SK-N-SH treated with all-trans-retinoic acid at 6 μM for 48 hours (cell line): ENCODE measurements around the gene SPEF1.

ENCODE experiments used
- ATAC-seq: fragments of 200-7000 bp; cut with Tn5 transposase; 3 replicates; pipeline ENCODE4 v1.9.1; 2020; ENCODE audit warnings: mild to moderate bottlenecking, moderate library complexity
- ARNTL ChIP-seq: fragments of 450-650 bp; formaldehyde crosslinking; IDR thresholded peaks from 2 replicates; pipeline ENCODE4 v1.5.0; 2020; ENCODE audit warnings: low read depth, mild to moderate bottlenecking, moderate library complexity, borderline replicate concordance
- BACH2 ChIP-seq: fragments of 250-450 bp; sonication (Bioruptor Pico); IDR thresholded peaks from 2 replicates; pipeline ENCODE4 v1.9.0; 2021; ENCODE audit warnings: mild to moderate bottlenecking, borderline replicate concordance
- CSDC2 ChIP-seq: fragments of 250-450 bp; sonication (Bioruptor Pico); IDR thresholded peaks from 2 replicates; pipeline ENCODE4 v1.5.0; 2020; ENCODE audit warnings: mild to moderate bottlenecking, moderate library complexity
- ESRRG ChIP-seq: fragments of 250-450 bp; sonication (Bioruptor Pico); IDR thresholded peaks from 2 replicates; pipeline ENCODE4 v1.6.1; 2021; ENCODE audit warnings: mild to moderate bottlenecking
- GLIS3 ChIP-seq: fragments of 250-450 bp; sonication (Bioruptor Pico); IDR thresholded peaks from 2 replicates; pipeline ENCODE4 v1.5.0; 2020; ENCODE audit warnings: mild to moderate bottlenecking, moderate library complexity
- ISL1 ChIP-seq: fragments of 250-450 bp; sonication (Bioruptor Pico); IDR thresholded peaks from 2 replicates; pipeline ENCODE4 v2.1.2; 2022; ENCODE audit warnings: mild to moderate bottlenecking, moderate library complexity
- OSR1 ChIP-seq: fragments of 250-450 bp; sonication (Bioruptor Pico); IDR thresholded peaks from 2 replicates; pipeline ENCODE4 v1.8.0; 2022; ENCODE audit warnings: moderate library complexity, mild to moderate bottlenecking, inconsistent platforms
- PPARA ChIP-seq: fragments of 250-450 bp; sonication (Bioruptor Pico); IDR thresholded peaks from 2 replicates; pipeline ENCODE4 v1.5.0; 2020; ENCODE audit warnings: mild to moderate bottlenecking, borderline replicate concordance
- RARB ChIP-seq: fragments of 250-450 bp; sonication (Bioruptor Pico); IDR thresholded peaks from 2 replicates; pipeline ENCODE4 v1.8.0; 2021; ENCODE audit warnings: mild to moderate bottlenecking, moderate library complexity
- SNAI2 ChIP-seq: fragments of 250-450 bp; sonication (Bioruptor Pico); IDR thresholded peaks from 2 replicates; pipeline ENCODE4 v1.5.0; 2020; ENCODE audit warnings: mild to moderate bottlenecking, moderate library complexity
- TCF4 ChIP-seq: fragments of 250-450 bp; sonication (Bioruptor Pico); IDR thresholded peaks from 2 replicates; pipeline ENCODE4 v1.8.0; 2021; ENCODE audit warnings: mild to moderate bottlenecking, moderate library complexity, borderline replicate concordance
- ZC3H10 ChIP-seq: fragments of 250-450 bp; sonication (Bioruptor Pico); IDR thresholded peaks from 2 replicates; pipeline ENCODE4 v1.5.1; 2021; ENCODE audit warnings: mild to moderate bottlenecking, moderate library complexity
- ZFP3 ChIP-seq: fragments of 250-450 bp; sonication (Bioruptor Pico); IDR thresholded peaks from 2 replicates; pipeline ENCODE4 v1.5.0; 2020; ENCODE audit warnings: mild to moderate bottlenecking, moderate library complexity
- ZNF565 ChIP-seq: fragments of 450-650 bp; formaldehyde crosslinking; conservative IDR thresholded peaks from 2 replicates; pipeline ENCODE4 v1.5.0; 2020; ENCODE audit warnings: low read depth, mild to moderate bottlenecking, moderate library complexity
- ZNF8 ChIP-seq: fragments of 450-650 bp; formaldehyde crosslinking; IDR thresholded peaks from 2 replicates; pipeline ENCODE4 v1.5.0; 2020; ENCODE audit warnings: mild to moderate bottlenecking, moderate library complexity
- TF ChIP-seq, protein P1 (sequence below): fragments of 250-450 bp; sonication (Bioruptor Pico); IDR thresholded peaks from 2 replicates; pipeline ENCODE4 v1.5.0; 2020; ENCODE audit warnings: mild to moderate bottlenecking, moderate library complexity
- TF ChIP-seq, protein P2 (sequence below): fragments of 250-450 bp; sonication (Bioruptor Pico); IDR thresholded peaks from 2 replicates; pipeline ENCODE4 v1.5.1; 2020; ENCODE audit warnings: low read depth, mild to moderate bottlenecking, moderate library complexity
- TF ChIP-seq, protein P3 (sequence below): fragments of 250-450 bp; sonication (Bioruptor Pico); IDR thresholded peaks from 2 replicates; pipeline ENCODE4 v1.8.0; 2021; ENCODE audit warnings: low read depth, mild to moderate bottlenecking, moderate library complexity, borderline replicate concordance
- TF ChIP-seq, protein P4 (sequence below): fragments of 250-450 bp; sonication (Bioruptor Pico); IDR thresholded peaks from 2 replicates; pipeline ENCODE4 v1.8.0; 2020; ENCODE audit warnings: mild to moderate bottlenecking, moderate library complexity, borderline replicate concordance
- TF ChIP-seq, protein P5 (sequence below): fragments of 250-450 bp; sonication (Bioruptor Pico); IDR thresholded peaks from 2 replicates; pipeline ENCODE4 v1.5.1; 2021; ENCODE audit warnings: mild to moderate bottlenecking, moderate library complexity

The SPEF1 gene

DNA sequence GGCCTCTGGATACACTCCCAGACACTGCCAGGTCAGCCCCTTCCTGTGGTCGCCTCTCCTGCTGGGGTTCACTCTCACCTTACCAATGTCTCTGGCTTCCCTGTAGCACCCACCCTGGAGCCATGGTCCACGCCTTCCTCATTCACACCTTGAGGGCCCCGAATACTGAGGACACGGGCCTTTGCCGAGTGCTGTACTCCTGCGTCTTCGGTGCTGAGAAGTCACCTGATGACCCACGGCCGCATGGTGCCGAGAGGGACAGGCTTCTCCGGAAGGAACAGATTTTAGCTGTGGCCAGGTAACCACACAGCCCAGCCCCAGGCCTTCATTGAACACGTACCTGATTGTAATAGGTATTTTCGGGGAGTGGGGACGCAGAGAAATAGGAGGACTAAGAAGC, 40.7 kb upstream of the SPEF1 start:
- TF ChIP-seq, protein P1, sequence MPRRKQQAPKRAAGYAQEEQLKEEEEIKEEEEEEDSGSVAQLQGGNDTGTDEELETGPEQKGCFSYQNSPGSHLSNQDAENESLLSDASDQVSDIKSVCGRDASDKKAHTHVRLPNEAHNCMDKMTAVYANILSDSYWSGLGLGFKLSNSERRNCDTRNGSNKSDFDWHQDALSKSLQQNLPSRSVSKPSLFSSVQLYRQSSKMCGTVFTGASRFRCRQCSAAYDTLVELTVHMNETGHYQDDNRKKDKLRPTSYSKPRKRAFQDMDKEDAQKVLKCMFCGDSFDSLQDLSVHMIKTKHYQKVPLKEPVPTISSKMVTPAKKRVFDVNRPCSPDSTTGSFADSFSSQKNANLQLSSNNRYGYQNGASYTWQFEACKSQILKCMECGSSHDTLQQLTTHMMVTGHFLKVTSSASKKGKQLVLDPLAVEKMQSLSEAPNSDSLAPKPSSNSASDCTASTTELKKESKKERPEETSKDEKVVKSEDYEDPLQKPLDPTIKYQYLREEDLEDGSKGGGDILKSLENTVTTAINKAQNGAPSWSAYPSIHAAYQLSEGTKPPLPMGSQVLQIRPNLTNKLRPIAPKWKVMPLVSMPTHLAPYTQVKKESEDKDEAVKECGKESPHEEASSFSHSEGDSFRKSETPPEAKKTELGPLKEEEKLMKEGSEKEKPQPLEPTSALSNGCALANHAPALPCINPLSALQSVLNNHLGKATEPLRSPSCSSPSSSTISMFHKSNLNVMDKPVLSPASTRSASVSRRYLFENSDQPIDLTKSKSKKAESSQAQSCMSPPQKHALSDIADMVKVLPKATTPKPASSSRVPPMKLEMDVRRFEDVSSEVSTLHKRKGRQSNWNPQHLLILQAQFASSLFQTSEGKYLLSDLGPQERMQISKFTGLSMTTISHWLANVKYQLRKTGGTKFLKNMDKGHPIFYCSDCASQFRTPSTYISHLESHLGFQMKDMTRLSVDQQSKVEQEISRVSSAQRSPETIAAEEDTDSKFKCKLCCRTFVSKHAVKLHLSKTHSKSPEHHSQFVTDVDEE (CRISPR knock-in tag), result no peak
- TF ChIP-seq GLIS3 (CRISPR knock-in tag) (no peak), ZC3H10 (CRISPR knock-in tag) (no peak), ISL1 (CRISPR knock-in tag) (no peak), ESRRG (CRISPR knock-in tag) (no peak)
- TF ChIP-seq, protein P2, sequence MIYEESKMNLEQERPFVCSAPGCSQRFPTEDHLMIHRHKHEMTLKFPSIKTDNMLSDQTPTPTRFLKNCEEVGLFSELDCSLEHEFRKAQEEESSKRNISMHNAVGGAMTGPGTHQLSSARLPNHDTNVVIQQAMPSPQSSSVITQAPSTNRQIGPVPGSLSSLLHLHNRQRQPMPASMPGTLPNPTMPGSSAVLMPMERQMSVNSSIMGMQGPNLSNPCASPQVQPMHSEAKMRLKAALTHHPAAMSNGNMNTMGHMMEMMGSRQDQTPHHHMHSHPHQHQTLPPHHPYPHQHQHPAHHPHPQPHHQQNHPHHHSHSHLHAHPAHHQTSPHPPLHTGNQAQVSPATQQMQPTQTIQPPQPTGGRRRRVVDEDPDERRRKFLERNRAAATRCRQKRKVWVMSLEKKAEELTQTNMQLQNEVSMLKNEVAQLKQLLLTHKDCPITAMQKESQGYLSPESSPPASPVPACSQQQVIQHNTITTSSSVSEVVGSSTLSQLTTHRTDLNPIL (CRISPR knock-in tag), result no peak
- TF ChIP-seq, all 23 proteins: peak for 0
- no peak for ATAC-seq

DNA sequence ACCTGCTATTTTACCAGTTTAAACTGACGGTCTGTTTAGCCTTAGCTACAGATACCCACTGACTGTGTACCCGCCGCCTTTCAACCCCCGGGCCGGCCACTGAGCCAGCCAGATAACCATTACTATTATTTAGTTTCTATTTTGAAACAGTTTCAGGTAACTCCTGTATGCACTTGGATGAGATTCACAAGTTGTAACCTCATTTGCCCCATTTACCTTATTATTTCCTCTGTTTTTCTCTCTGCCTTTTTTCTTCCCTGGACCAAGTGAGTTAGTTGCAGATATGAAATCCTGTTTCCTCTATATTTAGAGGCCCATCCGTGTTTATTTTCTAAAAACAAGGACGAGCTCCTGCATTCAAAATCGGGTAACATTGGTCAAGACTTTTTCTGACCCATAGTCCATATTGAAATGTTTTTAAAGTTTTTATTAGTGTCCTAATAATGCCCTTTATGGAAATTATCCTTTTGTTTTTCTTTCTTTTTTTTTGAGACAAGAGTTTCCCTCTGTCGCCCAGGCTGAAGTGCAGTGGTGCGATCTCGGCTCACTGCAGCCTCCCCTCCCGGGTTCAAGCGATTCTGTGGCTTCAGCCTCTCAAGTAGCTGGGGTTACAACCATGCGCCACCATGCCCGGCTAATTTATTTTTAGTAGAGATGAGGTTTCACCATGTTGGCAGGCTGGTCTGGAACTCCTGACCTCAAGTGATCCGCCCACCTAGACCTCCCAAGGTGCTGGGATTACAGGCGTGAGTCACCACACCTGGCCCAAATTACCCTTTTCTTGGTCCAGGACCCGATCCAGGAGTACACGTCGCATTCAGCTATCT, 39.9 kb upstream of the SPEF1 start:
- TF ChIP-seq, protein P3, sequence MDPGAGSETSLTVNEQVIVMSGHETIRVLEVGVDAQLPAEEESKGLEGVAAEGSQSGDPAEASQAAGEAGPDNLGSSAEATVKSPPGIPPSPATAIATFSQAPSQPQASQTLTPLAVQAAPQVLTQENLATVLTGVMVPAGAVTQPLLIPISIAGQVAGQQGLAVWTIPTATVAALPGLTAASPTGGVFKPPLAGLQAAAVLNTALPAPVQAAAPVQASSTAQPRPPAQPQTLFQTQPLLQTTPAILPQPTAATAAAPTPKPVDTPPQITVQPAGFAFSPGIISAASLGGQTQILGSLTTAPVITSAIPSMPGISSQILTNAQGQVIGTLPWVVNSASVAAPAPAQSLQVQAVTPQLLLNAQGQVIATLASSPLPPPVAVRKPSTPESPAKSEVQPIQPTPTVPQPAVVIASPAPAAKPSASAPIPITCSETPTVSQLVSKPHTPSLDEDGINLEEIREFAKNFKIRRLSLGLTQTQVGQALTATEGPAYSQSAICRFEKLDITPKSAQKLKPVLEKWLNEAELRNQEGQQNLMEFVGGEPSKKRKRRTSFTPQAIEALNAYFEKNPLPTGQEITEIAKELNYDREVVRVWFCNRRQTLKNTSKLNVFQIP (CRISPR knock-in tag), result no peak
- TF ChIP-seq OSR1 (CRISPR knock-in tag) (no peak), ZNF565 (no peak), ZC3H10 (CRISPR knock-in tag) (no peak), BACH2 (CRISPR knock-in tag) (no peak), TCF4 (CRISPR knock-in tag) (no peak), ISL1 (CRISPR knock-in tag) (no peak), ZFP3 (CRISPR knock-in tag) (no peak), RARB (CRISPR knock-in tag) (no peak), CSDC2 (CRISPR knock-in tag) (no peak), SNAI2 (CRISPR knock-in tag) (no peak), ARNTL (CRISPR knock-in tag) (no peak), ZNF8 (no peak), GLIS3 (CRISPR knock-in tag) (no peak), PPARA (CRISPR knock-in tag) (no peak)
- TF ChIP-seq, protein P4, sequence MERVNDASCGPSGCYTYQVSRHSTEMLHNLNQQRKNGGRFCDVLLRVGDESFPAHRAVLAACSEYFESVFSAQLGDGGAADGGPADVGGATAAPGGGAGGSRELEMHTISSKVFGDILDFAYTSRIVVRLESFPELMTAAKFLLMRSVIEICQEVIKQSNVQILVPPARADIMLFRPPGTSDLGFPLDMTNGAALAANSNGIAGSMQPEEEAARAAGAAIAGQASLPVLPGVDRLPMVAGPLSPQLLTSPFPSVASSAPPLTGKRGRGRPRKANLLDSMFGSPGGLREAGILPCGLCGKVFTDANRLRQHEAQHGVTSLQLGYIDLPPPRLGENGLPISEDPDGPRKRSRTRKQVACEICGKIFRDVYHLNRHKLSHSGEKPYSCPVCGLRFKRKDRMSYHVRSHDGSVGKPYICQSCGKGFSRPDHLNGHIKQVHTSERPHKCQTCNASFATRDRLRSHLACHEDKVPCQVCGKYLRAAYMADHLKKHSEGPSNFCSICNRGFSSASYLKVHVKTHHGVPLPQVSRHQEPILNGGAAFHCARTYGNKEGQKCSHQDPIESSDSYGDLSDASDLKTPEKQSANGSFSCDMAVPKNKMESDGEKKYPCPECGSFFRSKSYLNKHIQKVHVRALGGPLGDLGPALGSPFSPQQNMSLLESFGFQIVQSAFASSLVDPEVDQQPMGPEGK, result no peak
- TF ChIP-seq, protein P2 (CRISPR knock-in tag), result no peak
- TF ChIP-seq, protein P5, sequence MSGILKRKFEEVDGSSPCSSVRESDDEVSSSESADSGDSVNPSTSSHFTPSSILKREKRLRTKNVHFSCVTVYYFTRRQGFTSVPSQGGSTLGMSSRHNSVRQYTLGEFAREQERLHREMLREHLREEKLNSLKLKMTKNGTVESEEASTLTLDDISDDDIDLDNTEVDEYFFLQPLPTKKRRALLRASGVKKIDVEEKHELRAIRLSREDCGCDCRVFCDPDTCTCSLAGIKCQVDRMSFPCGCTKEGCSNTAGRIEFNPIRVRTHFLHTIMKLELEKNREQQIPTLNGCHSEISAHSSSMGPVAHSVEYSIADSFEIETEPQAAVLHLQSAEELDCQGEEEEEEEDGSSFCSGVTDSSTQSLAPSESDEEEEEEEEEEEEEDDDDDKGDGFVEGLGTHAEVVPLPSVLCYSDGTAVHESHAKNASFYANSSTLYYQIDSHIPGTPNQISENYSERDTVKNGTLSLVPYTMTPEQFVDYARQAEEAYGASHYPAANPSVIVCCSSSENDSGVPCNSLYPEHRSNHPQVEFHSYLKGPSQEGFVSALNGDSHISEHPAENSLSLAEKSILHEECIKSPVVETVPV, result no peak
- ATAC-seq, result no peak; the same call in 2 of the 3 replicates
